ENCODE data around the gene ENTHD1.

DNA sequence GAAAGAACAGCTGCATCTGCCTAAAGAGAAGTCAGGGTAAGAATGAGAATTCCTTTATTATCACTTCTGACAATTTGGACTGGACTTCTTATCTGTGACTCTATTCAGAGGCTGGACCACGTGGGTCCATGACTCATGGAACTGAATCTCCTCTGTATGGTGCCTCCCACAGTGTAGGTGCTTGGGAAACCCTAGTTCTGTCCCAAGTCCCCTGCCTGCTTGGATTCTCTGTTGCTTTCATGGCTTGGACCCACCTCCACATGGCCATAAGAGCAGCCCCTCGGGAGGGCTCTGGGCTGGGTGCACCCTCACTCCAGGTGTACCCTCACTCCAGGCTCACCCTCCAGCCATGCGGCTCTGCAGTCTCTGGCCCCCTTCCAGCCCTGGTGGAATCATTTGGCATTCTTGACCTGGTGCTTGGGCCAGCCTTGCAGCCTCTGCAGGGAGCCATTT is 169.6 kb downstream of the ENTHD1 start:
- TF ChIP-seq CTCF (IDR thresholded peaks at IDR 0.05) (no peak), POLR2A (IDR thresholded peaks at IDR 0.05) (no peak)

All from Peyer's patch (tissue), 4 donors.